WTC11 (cell line): ENCODE data around the gene C1orf167. TPM values are rescaled to one million over a fixed set of nuclear protein-coding genes. Genes with fewer than 3 reads are reported as not detected.

Source experiments
- ATAC-seq: fragments of 200-7000 bp; cut with Tn5 transposase; 2 replicates; pipeline ENCODE4 v1.10.0; 2021; ENCODE audit warnings: mild to moderate bottlenecking, moderate library complexity
- CTCF ChIA-PET: fragments of 300-600 bp; sonication (Branson Sonifier 250); formaldehyde crosslinking; loops from one replicate; lab custom pipeline; 2021; ENCODE audit warnings: antibody characterized with exemption; lab: Charles Lee
- POLR2A ChIA-PET: fragments of 350-600 bp; sonication (Branson Sonifier 250); formaldehyde crosslinking; loops from one replicate; lab custom pipeline; 2021; ENCODE audit warnings: antibody characterized with exemption; lab: Charles Lee
- DNase-seq: peaks from one replicate; pipeline ENCODE4 v3.0.0; 2021; ENCODE audit warnings: low spot score
- H3K27ac Mint-ChIP-seq: 2 replicates; pipeline ENCODE4 v1.8.0; 2021; ENCODE audit warnings: mixed read lengths
- H3K27me3 Mint-ChIP-seq: 2 replicates; pipeline ENCODE4 v1.8.0; 2021; ENCODE audit warnings: low read depth, mild to moderate bottlenecking, moderate library complexity, mixed read lengths
- H3K36me3 Mint-ChIP-seq: 2 replicates; pipeline ENCODE4 v1.8.0; 2021; ENCODE audit warnings: mixed read lengths
- H3K4me1 Mint-ChIP-seq: 2 replicates; pipeline ENCODE4 v1.8.0; 2022; ENCODE audit warnings: mixed read lengths
- H3K4me3 Mint-ChIP-seq: 2 replicates; pipeline ENCODE4 v1.8.0; 2021; ENCODE audit warnings: mild to moderate bottlenecking, moderate library complexity, mixed read lengths
- H3K9me3 Mint-ChIP-seq: 2 replicates; pipeline ENCODE4 v1.8.0; 2021; ENCODE audit warnings: mixed read lengths
- AFF4 ChIP-seq: sonication (generic); formaldehyde crosslinking; IDR thresholded peaks from 2 replicates; pipeline ENCODE4 v1.8.1; 2023; ENCODE audit warnings: mild to moderate bottlenecking, missing genetic modification reagents, borderline replicate concordance
- ATF6 ChIP-seq: sonication (generic); formaldehyde crosslinking; IDR thresholded peaks from 2 replicates; pipeline ENCODE4 v1.8.1; 2023; ENCODE audit warnings: mild to moderate bottlenecking, missing genetic modification reagents
- CREM ChIP-seq: sonication (generic); formaldehyde crosslinking; IDR thresholded peaks from 2 replicates; pipeline ENCODE4 v1.8.1; 2022; ENCODE audit warnings: mild to moderate bottlenecking, missing genetic modification reagents, moderate library complexity
- FOXP1 ChIP-seq: sonication (generic); formaldehyde crosslinking; IDR thresholded peaks from 2 replicates; pipeline ENCODE4 v1.8.0; 2022; ENCODE audit warnings: missing genetic modification reagents, mild to moderate bottlenecking, moderate library complexity, borderline replicate concordance
- KAT7 ChIP-seq: sonication (generic); formaldehyde crosslinking; IDR thresholded peaks from 2 replicates; pipeline ENCODE4 v1.8.1; 2023; ENCODE audit warnings: missing genetic modification reagents, mild to moderate bottlenecking, borderline replicate concordance
- SMAD4 ChIP-seq: sonication (generic); formaldehyde crosslinking; IDR thresholded peaks from 2 replicates; pipeline ENCODE4 v1.8.0; 2022; ENCODE audit warnings: mild to moderate bottlenecking, missing genetic modification reagents
- SOX15 ChIP-seq: fragments of 250-450 bp; sonication (Bioruptor Pico); IDR thresholded peaks from 2 replicates; pipeline ENCODE4 v1.9.0; 2021; ENCODE audit warnings: mild to moderate bottlenecking
- STAT6 ChIP-seq: sonication (generic); formaldehyde crosslinking; conservative IDR thresholded peaks from 2 replicates; pipeline ENCODE4 v1.8.1; 2023; ENCODE audit warnings: mild to moderate bottlenecking, low read depth, missing genetic modification reagents, moderate library complexity
- ZNF138 ChIP-seq: sonication (generic); formaldehyde crosslinking; conservative IDR thresholded peaks from 2 replicates; pipeline ENCODE4 v1.8.1; 2022; ENCODE audit warnings: mild to moderate bottlenecking, moderate library complexity, missing genetic modification reagents
- ZNF423 ChIP-seq: fragments of 250-450 bp; sonication (Bioruptor Pico); IDR thresholded peaks from 2 replicates; pipeline ENCODE4 v2.1.2; 2022; ENCODE audit warnings: mild to moderate bottlenecking, moderate library complexity
- ZSCAN18 ChIP-seq: fragments of 250-450 bp; sonication (Bioruptor Pico); IDR thresholded peaks from 2 replicates; pipeline ENCODE4 v2.1.2; 2022; ENCODE audit warnings: mild to moderate bottlenecking, moderate library complexity
- total RNA-seq: library from RNA; stranded (reverse); gene quantifications from 3 replicates; pipeline ENCODE4 v1.2.3, GENCODE V29; 2021
- TF ChIP-seq, protein P1 (sequence below): sonication (generic); formaldehyde crosslinking; conservative IDR thresholded peaks from 2 replicates; pipeline ENCODE4 v1.8.1; 2022; ENCODE audit warnings: mild to moderate bottlenecking, missing genetic modification reagents
- TF ChIP-seq, protein P2 (sequence below): sonication (generic); formaldehyde crosslinking; IDR thresholded peaks from 2 replicates; pipeline ENCODE4 v1.8.1; 2023; ENCODE audit warnings: mild to moderate bottlenecking, missing genetic modification reagents, moderate library complexity
- TF ChIP-seq, protein P3 (sequence below): sonication (generic); formaldehyde crosslinking; IDR thresholded peaks from 2 replicates; pipeline ENCODE4 v1.8.0; 2023; ENCODE audit warnings: missing genetic modification reagents, mild to moderate bottlenecking, borderline replicate concordance

C1orf167 gene
- total RNA-seq, 1 experiment from 2014 or later = 1.2 TPM

GRCh38 chr1:11784993-11785769 is 23.2 kb downstream of the C1orf167 start (continued):
- no peak for TF ChIP-seq STAT6 (CRISPR knock-in tag)

- peaks cover 6% of the 10 kb centered on the region; the same call in 1 of the 2 replicates for H3K36me3 Mint-ChIP-seq
- TF ChIP-seq FOXP1 (CRISPR knock-in tag) (no peak), ZNF423 (CRISPR knock-in tag) (no peak), ZNF138 (CRISPR knock-in tag) (no peak), ATF6 (CRISPR knock-in tag) (no peak), SMAD4 (CRISPR knock-in tag) (no peak), SOX15 (CRISPR knock-in tag) (no peak), CREM (CRISPR knock-in tag) (no peak), KAT7 (CRISPR knock-in tag) (no peak), AFF4 (no peak), ZSCAN18 (CRISPR knock-in tag) (no peak)
- TF ChIP-seq, protein P1, sequence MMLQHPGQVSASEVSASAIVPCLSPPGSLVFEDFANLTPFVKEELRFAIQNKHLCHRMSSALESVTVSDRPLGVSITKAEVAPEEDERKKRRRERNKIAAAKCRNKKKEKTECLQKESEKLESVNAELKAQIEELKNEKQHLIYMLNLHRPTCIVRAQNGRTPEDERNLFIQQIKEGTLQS (CRISPR knock-in tag) = no peak
- TF ChIP-seq, protein P2, sequence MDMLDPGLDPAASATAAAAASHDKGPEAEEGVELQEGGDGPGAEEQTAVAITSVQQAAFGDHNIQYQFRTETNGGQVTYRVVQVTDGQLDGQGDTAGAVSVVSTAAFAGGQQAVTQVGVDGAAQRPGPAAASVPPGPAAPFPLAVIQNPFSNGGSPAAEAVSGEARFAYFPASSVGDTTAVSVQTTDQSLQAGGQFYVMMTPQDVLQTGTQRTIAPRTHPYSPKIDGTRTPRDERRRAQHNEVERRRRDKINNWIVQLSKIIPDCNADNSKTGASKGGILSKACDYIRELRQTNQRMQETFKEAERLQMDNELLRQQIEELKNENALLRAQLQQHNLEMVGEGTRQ (CRISPR knock-in tag) = no peak
- TF ChIP-seq, protein P3, sequence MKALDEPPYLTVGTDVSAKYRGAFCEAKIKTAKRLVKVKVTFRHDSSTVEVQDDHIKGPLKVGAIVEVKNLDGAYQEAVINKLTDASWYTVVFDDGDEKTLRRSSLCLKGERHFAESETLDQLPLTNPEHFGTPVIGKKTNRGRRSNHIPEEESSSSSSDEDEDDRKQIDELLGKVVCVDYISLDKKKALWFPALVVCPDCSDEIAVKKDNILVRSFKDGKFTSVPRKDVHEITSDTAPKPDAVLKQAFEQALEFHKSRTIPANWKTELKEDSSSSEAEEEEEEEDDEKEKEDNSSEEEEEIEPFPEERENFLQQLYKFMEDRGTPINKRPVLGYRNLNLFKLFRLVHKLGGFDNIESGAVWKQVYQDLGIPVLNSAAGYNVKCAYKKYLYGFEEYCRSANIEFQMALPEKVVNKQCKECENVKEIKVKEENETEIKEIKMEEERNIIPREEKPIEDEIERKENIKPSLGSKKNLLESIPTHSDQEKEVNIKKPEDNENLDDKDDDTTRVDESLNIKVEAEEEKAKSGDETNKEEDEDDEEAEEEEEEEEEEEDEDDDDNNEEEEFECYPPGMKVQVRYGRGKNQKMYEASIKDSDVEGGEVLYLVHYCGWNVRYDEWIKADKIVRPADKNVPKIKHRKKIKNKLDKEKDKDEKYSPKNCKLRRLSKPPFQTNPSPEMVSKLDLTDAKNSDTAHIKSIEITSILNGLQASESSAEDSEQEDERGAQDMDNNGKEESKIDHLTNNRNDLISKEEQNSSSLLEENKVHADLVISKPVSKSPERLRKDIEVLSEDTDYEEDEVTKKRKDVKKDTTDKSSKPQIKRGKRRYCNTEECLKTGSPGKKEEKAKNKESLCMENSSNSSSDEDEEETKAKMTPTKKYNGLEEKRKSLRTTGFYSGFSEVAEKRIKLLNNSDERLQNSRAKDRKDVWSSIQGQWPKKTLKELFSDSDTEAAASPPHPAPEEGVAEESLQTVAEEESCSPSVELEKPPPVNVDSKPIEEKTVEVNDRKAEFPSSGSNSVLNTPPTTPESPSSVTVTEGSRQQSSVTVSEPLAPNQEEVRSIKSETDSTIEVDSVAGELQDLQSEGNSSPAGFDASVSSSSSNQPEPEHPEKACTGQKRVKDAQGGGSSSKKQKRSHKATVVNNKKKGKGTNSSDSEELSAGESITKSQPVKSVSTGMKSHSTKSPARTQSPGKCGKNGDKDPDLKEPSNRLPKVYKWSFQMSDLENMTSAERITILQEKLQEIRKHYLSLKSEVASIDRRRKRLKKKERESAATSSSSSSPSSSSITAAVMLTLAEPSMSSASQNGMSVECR (CRISPR knock-in tag) = no peak
- DNase-seq (no peak), ATAC-seq (no peak)
- ChIA-PET POLR2A (interaction anchor here (2.3 kb wide), 1 partner anchor 17 kb away, joined by 9 read pairs; no protein-coding TSS in a partner anchor), CTCF (interaction anchor here (1.5 to 4.5 kb wide), 8 partner anchors 8 to 136 kb away, joined by 5 to 98 read pairs (median 10); no protein-coding TSS in a partner anchor)
- no peaks in the 10 kb centered on the region for H3K9me3 Mint-ChIP-seq
- no peaks in the 10 kb centered on the region for H3K27me3 Mint-ChIP-seq
- peaks cover 32% of the 10 kb centered on the region for H3K4me1 Mint-ChIP-seq
- H3K27ac Mint-ChIP-seq = 0 out of 2 replicates have a peak overlapping the region, but pooled peaks have one; percentile 74
- no peak overlapping the region for H3K4me3 Mint-ChIP-seq
These were observed 24.2 kb downstream of the C1orf167 start for GRCh38 chr1:11786168-11786567.
